Mesenteric fat pad (tissue), 1 donor: Measurements from ENCODE around the gene IRAK1BP1. TPM values are rescaled to one million over a fixed set of nuclear protein-coding genes. Genes with fewer than 3 reads are reported as not detected.
"Not testable (repeated sequence)": the region's sequence is repeated elsewhere in the genome, so short reads cannot be mapped to it uniquely, and the experiment has no call there.

ENCODE experiments used
- DNase-seq: peaks from one replicate; pipeline ENCODE4 v3.0.0-alpha.2; 2020; ENCODE audit warnings: low spot score
- long read RNA-seq: library from polyadenylated mRNA; unstranded; transcript quantifications from one replicate; pipeline ENCODE4 v2.0.0, GENCODE V29; 2020
- total RNA-seq: library from RNA; stranded (reverse); fragmentation: NEBNext Ultra II Directional; extraction: Animal tissue kit (Norgen Biotek cat#: 25700); gene quantifications from one replicate; pipeline ENCODE4 v1.2.1, GENCODE V29; 2021
- donor health status: DM: yes; HTN: yes; CAD: no.

IRAK1BP1 gene
- 2.5 TPM for total RNA-seq
- long read RNA-seq, partial matches to known transcripts = 0 of 2 reads
- long read RNA-seq, other reads (novel, unspliced or antisense) = 2 of 2 reads

- peak; percentile 91 for DNase-seq
Observed at GRCh38 chr6:78867370-78868040, at the start of gene IRAK1BP1. Gene IRAK1BP1 (plus strand): TSS chr6:78867551. CDS start chr6:78867577, 26 bp downstream.

GRCh38 chr6:78824045-78824444, 43.3 kb upstream of the IRAK1BP1 start:
- no peak for DNase-seq

GRCh38 chr6:78829407-78829806, 37.9 kb upstream of the IRAK1BP1 start:
- no peak for DNase-seq

- no peak for DNase-seq
Observed at GRCh38 chr6:78830805-78831204, 36.5 kb upstream of the IRAK1BP1 start.

- DNase-seq = no peak
Observed at GRCh38 chr6:78831492-78831891, 35.9 kb upstream of the IRAK1BP1 start.

- no peak for DNase-seq
Observed at GRCh38 chr6:78832091-78832808, 35.1 kb upstream of the IRAK1BP1 start.

- DNase-seq = no peak
Observed at GRCh38 chr6:78835817-78836216, 31.5 kb upstream of the IRAK1BP1 start.

GRCh38 chr6:78836598-78836997, 30.8 kb upstream of the IRAK1BP1 start:
- no peak for DNase-seq

- no peak for DNase-seq
Observed at GRCh38 chr6:78841111-78841510, 26.2 kb upstream of the IRAK1BP1 start.

GRCh38 chr6:78842953-78843352, 24.4 kb upstream of the IRAK1BP1 start:
- no peak for DNase-seq

- no peak for DNase-seq
Observed at GRCh38 chr6:78844899-78845298, 22.5 kb upstream of the IRAK1BP1 start.

- DNase-seq = no peak
Observed at GRCh38 chr6:78845567-78845966, 21.8 kb upstream of the IRAK1BP1 start.

GRCh38 chr6:78850621-78851020, 16.7 kb upstream of the IRAK1BP1 start:
- DNase-seq = no peak

GRCh38 chr6:78851156-78851555, 16.2 kb upstream of the IRAK1BP1 start:
- DNase-seq = no peak

- DNase-seq = no peak
Observed at GRCh38 chr6:78854546-78854945, 12.8 kb upstream of the IRAK1BP1 start.

GRCh38 chr6:78858339-78858938, 8.9 kb upstream of the IRAK1BP1 start:
- DNase-seq = not testable (repeated sequence)

GRCh38 chr6:78861509-78861908, 5.8 kb upstream of the IRAK1BP1 start:
- no peak for DNase-seq

- no peak for DNase-seq
Observed at GRCh38 chr6:78863576-78863975, 3.8 kb upstream of the IRAK1BP1 start.

- no peak for DNase-seq
Observed at GRCh38 chr6:78864957-78865356, 2.4 kb upstream of the IRAK1BP1 start.

- DNase-seq = no peak
Observed at GRCh38 chr6:78867020-78867369, 356 bp upstream of the IRAK1BP1 start.

GRCh38 chr6:78868116-78868515, 765 bp downstream of the IRAK1BP1 start:
- no peak for DNase-seq

GRCh38 chr6:78875505-78875904, 8.2 kb downstream of the IRAK1BP1 start:
- no peak for DNase-seq
